Panc1 (cell line): ENCODE measurements around the gene SPRR2D. TPM values are rescaled to one million over a fixed set of nuclear protein-coding genes. Genes with fewer than 3 reads are reported as not detected.

Experiments
- ATAC-seq: fragments of 200-7000 bp; cut with Tn5 transposase; 2 replicates; pipeline ENCODE4 v1.9.1; 2020; ENCODE audit warnings: mild to moderate bottlenecking, moderate library complexity
- BruUV-seq: library from RNA; stranded (reverse); fragments of 400-500 nt; replicated peaks from 2 replicates; lab custom pipeline; 2021; lab: Mats Ljungman, UMichigan
- CTCF ChIA-PET: fragments of 300-600 bp; sonication (Branson Sonifier 250); formaldehyde crosslinking; loops from one replicate; lab custom pipeline; 2022; ENCODE audit warnings: antibody characterized with exemption; lab: Charles Lee
- POLR2A ChIA-PET: fragments of 300-600 bp; sonication (Branson Sonifier 250); formaldehyde crosslinking; loops from one replicate; lab custom pipeline; 2022; ENCODE audit warnings: antibody characterized with exemption; lab: Charles Lee
- DNase-seq: peaks from one replicate; pipeline ENCODE4 v3.0.0-alpha.2; 2010; ENCODE audit warnings: low read depth, low spot score
- H3K27ac ChIP-seq: 2 replicates; pipeline ENCODE4 v1.5.1; 2011; ENCODE audit warnings: mild to moderate bottlenecking, low read length, inconsistent platforms
- H3K27me3 ChIP-seq: fragments of 200-500 bp; sonication (Bioruptor generic); 2 replicates; pipeline ENCODE4 v1.6.0; 2014; ENCODE audit warnings: low read length, inconsistent platforms; ENCODE audit not compliant: control insufficient read depth, insufficient read depth
- H3K36me3 ChIP-seq: fragments of 200-500 bp; sonication (Bioruptor generic); 2 replicates; pipeline ENCODE4 v1.5.1; 2014; ENCODE audit warnings: inconsistent platforms, mild to moderate bottlenecking, low read length, moderate library complexity; ENCODE audit not compliant: control insufficient read depth, insufficient read depth
- H3K4me1 ChIP-seq: 2 replicates; pipeline ENCODE4 v1.5.1; 2011; ENCODE audit warnings: inconsistent platforms, mild to moderate bottlenecking, low read length, moderate library complexity; ENCODE audit not compliant: control insufficient read depth, insufficient read depth
- H3K4me3 ChIP-seq, 2 experiments: 2 replicates each; pipeline ENCODE4 v1.5.1; 2011 to 2012; ENCODE audit warnings: low read depth in 2 of 2, low read length in 2 of 2, mild to moderate bottlenecking in 2 of 2, inconsistent platforms in 1 of 2, moderate library complexity in 1 of 2
- H3K9me3 ChIP-seq: fragments of 200-500 bp; sonication (Bioruptor generic); 2 replicates; pipeline ENCODE4 v1.5.1; 2014; ENCODE audit warnings: low read depth, mild to moderate bottlenecking, inconsistent platforms, low read length, moderate library complexity; ENCODE audit not compliant: control insufficient read depth, insufficient read depth
- CTCF ChIP-seq: fragments of 450-650 bp; IDR thresholded peaks from 2 replicates; pipeline ENCODE4 v1.5.1; 2017; ENCODE audit warnings: mild to moderate bottlenecking
- POLR2AphosphoS5 ChIP-seq: IDR thresholded peaks from 2 replicates; pipeline ENCODE4 v1.6.1; 2012; ENCODE audit warnings: mild to moderate bottlenecking, low read depth, low read length, moderate library complexity
- REST ChIP-seq, 2 experiments: IDR thresholded peaks; 2 replicates each; pipeline ENCODE4 v1.6.1; 2011 to 2012; ENCODE audit warnings: low read depth in 2 of 2, control low read depth in 1 of 2, low read length in 1 of 2, mild to moderate bottlenecking in 1 of 2, moderate library complexity in 1 of 2; ENCODE audit not compliant: insufficient read depth in 1 of 2
- SIN3A ChIP-seq: IDR thresholded peaks from 2 replicates; pipeline ENCODE4 v1.6.1; 2012; ENCODE audit warnings: low read depth, mild to moderate bottlenecking, low read length, moderate library complexity, borderline replicate concordance; ENCODE audit not compliant: insufficient read depth
- TCF7L2 ChIP-seq: IDR thresholded peaks from 2 replicates; pipeline ENCODE4 v1.6.1; 2011; ENCODE audit warnings: mild to moderate bottlenecking, low read depth, low read length, inconsistent platforms
- in situ Hi-C: cut with HindIII; loops from 2 replicates; pipeline ENCODE4 v1.10.0; 2016; ENCODE audit warnings: low sequenced_read_pairs, low pct_unique_long_range_greater_than_20kb
- intact Hi-C: fragments of 100-400 bp; cut with micrococcal nuclease; formaldehyde crosslinking; loops from one replicate; pipeline ENCODE4 v1.10.0; 2022; ENCODE audit not compliant: unreplicated experiment
- total RNA-seq: library from RNA; stranded (reverse); gene quantifications from one replicate; pipeline ENCODE4 v1.2.1, GENCODE V29; 2021; ENCODE audit not compliant: unreplicated experiment

Gene SPRR2D
- total RNA-seq, 1 experiment from 2014 or later = not detected

- TF ChIP-seq SIN3A = no peak
- ATAC-seq = no peak
- 0 out of 2 replicates have a peak, but pooled peaks cover 2% of the 10 kb centered on the region for H3K27me3 ChIP-seq
- no peak for DNase-seq
- ChIA-PET CTCF (no interaction called here), POLR2A (no interaction called here)
- no peak overlapping the region for H3K27ac ChIP-seq
- BruUV-seq = no TSS peak
- H3K36me3 ChIP-seq = no peaks in the 10 kb centered on the region
- in situ Hi-C loops (no loop called here), intact Hi-C loops (no loop called here)
- H3K4me1 ChIP-seq = no peaks in the 10 kb centered on the region
- no peak overlapping the region for H3K4me3 ChIP-seq
- H3K9me3 ChIP-seq = no peaks in the 10 kb centered on the region
Observed at GRCh38 chr1:152996633-152997400, 44.1 kb downstream of the SPRR2D start.

- DNase-seq (no peak), ATAC-seq (no peak)
- intact Hi-C loops = no loop called here
- in situ Hi-C loops = no loop called here
- ChIA-PET POLR2A (no interaction called here), CTCF (no interaction called here)
- no TSS peak for BruUV-seq
- Histone ChIP-seq H3K27ac (no peak overlapping the region), H3K27me3 (peaks cover 2% of the 10 kb centered on the region; the same call in 1 of the 2 replicates), H3K36me3 (no peaks in the 10 kb centered on the region), H3K9me3 (no peaks in the 10 kb centered on the region), H3K4me1 (no peaks in the 10 kb centered on the region), H3K4me3 (no peak overlapping the region)
- TF ChIP-seq TCF7L2 = no peak
- TF ChIP-seq CTCF = no peak
- no peak for TF ChIP-seq POLR2AphosphoS5
- no peak for TF ChIP-seq SIN3A
- TF ChIP-seq REST (IDR thresholded peaks at IDR 0.05; ENCODE audit: insufficient read depth in 1 of 2, low read depth in 2 of 2, low read length in 1 of 2) = no peak
Observed at GRCh38 chr1:152995842-152996241, 45.1 kb downstream of the SPRR2D start.

GRCh38 chr1:152993186-152993585 is 47.7 kb downstream of the SPRR2D start:
- in situ Hi-C loops (no loop called here), intact Hi-C loops (no loop called here)
- TF ChIP-seq SIN3A = no peak
- no peak for TF ChIP-seq REST (IDR thresholded peaks at IDR 0.05; ENCODE audit: insufficient read depth in 1 of 2, low read depth in 2 of 2, low read length in 1 of 2)
- no peak for TF ChIP-seq POLR2AphosphoS5
- no peak for TF ChIP-seq TCF7L2
- TF ChIP-seq CTCF = no peak
- DNase-seq (no peak), ATAC-seq (no peak)
- ChIA-PET CTCF (no interaction called here), POLR2A (no interaction called here)
- Histone ChIP-seq H3K4me1 (no peaks in the 10 kb centered on the region), H3K27me3 (peaks cover 2% of the 10 kb centered on the region; the same call in 1 of the 2 replicates), H3K9me3 (no peaks in the 10 kb centered on the region), H3K27ac (no peak overlapping the region), H3K4me3 (no peak overlapping the region), H3K36me3 (no peaks in the 10 kb centered on the region)
- no TSS peak for BruUV-seq
